Posterior cingulate gyrus (tissue), 11 donors: ENCODE data around the gene LIMS2.

ENCODE experiments used
- DNase-seq, 10 donors: peaks; one replicate each; pipeline versions ENCODE4 v3.0.0 to v3.0.0-alpha.2; 2020 to 2021; ENCODE audit warnings: mixed read lengths in 3 of 10
- intact Hi-C: fragments of 100-400 bp; cut with DNase I; formaldehyde crosslinking; loops from one replicate; pipeline ENCODE4 v1.15.1; 2023

LIMS2 gene

GRCh38 chr2:127678991-127679390 lies 3.7 kb upstream of the LIMS2 start:
- intact Hi-C loops, result no loop called here
- DNase-seq, result no peak

- DNase-seq, result no peak
- intact Hi-C loops, result no loop called here
Observed at GRCh38 chr2:127678531-127678930, 3.2 kb upstream of the LIMS2 start.

- DNase-seq, result no peak
- intact Hi-C loops, result no loop called here
Observed at GRCh38 chr2:127676906-127677305, 1.6 kb upstream of the LIMS2 start.

GRCh38 chr2:127674241-127675209 lies 805 bp downstream of the LIMS2 start:
- peak in 2 of 10 donors; percentile 71 to 85 for DNase-seq
- intact Hi-C loops, result no loop called here

GRCh38 chr2:127673291-127674069 lies 1.9 kb downstream of the LIMS2 start:
- intact Hi-C loops, result no loop called here
- DNase-seq, result peak in 1 of 10 donors; percentile 72

GRCh38 chr2:127672341-127673224 lies 2.7 kb downstream of the LIMS2 start:
- intact Hi-C loops, result no loop called here
- DNase-seq, result peak in 1 of 10 donors; percentile 77

GRCh38 chr2:127671557-127672302 lies 3.6 kb downstream of the LIMS2 start:
- DNase-seq, result no peak
- intact Hi-C loops, result no loop called here

GRCh38 chr2:127670957-127671290 lies 4.4 kb downstream of the LIMS2 start:
- no peak for DNase-seq
- intact Hi-C loops, result no loop called here

- no peak for DNase-seq
- intact Hi-C loops, result no loop called here
Observed at GRCh38 chr2:127670055-127670956, 5.0 kb downstream of the LIMS2 start.

- DNase-seq, result no peak
- intact Hi-C loops, result no loop called here
Observed at GRCh38 chr2:127669056-127669455, 6.3 kb downstream of the LIMS2 start.

GRCh38 chr2:127665267-127665893 lies 9.9 kb downstream of the LIMS2 start:
- DNase-seq, result peak in 2 of 10 donors; percentile 44 to 55
- intact Hi-C loops, result no loop called here

GRCh38 chr2:127664895-127665225 lies 10.5 kb downstream of the LIMS2 start:
- intact Hi-C loops, result no loop called here
- no peak for DNase-seq

- intact Hi-C loops, result no loop called here
- DNase-seq, result peak in 3 of 10 donors; percentile 0 to 79 (median 69)
Observed at GRCh38 chr2:127664065-127664894, 11.1 kb downstream of the LIMS2 start.

- peak in 1 of 10 donors; percentile 63 for DNase-seq
- intact Hi-C loops, result no loop called here
Observed at GRCh38 chr2:127663566-127664064, 11.7 kb downstream of the LIMS2 start.

- peak in 3 of 10 donors; percentile 0 to 53 (median 52) for DNase-seq
- intact Hi-C loops, result no loop called here
Observed at GRCh38 chr2:127662937-127663565, 12.3 kb downstream of the LIMS2 start.

GRCh38 chr2:127661949-127662510 lies 13.3 kb downstream of the LIMS2 start:
- intact Hi-C loops, result no loop called here

More at GRCh38 chr2:127661949-127662510, 13.3 kb downstream of the LIMS2 start:
- peak in 4 of 10 donors; percentile 3 to 74 (median 40) for DNase-seq
